Activated CD4-positive, alpha-beta memory T cell treated with anti-CD3 and anti-CD28 coated beads for 36 hours (primary cell): Measurements from ENCODE around the gene BLVRB. TPM values are rescaled to one million over a fixed set of nuclear protein-coding genes. Genes with fewer than 3 reads are reported as not detected.
A peak's percentile ranks its signal among the peaks of the same experiment; 100 is the strongest.
"Not testable (repeated sequence)": the region's sequence is repeated elsewhere in the genome, so short reads cannot be mapped to it uniquely, and the experiment has no call there.

Experiments used
- CTCF ChIA-PET: fragments of 350-600 bp; sonication (Branson Sonifier 250); formaldehyde crosslinking; loops from one replicate; lab custom pipeline; 2021; ENCODE audit warnings: antibody characterized with exemption, inconsistent platforms; lab: Charles Lee
- POLR2A ChIA-PET: fragments of 350-600 bp; sonication (Branson Sonifier 250); formaldehyde crosslinking; loops from one replicate; lab custom pipeline; 2021; ENCODE audit warnings: antibody characterized with exemption; lab: Charles Lee
- DNase-seq: peaks from one replicate; pipeline ENCODE4 v3.0.0-alpha.2; 2020
- H3K27ac Mint-ChIP-seq: one replicate; pipeline ENCODE4 v1.8.0; 2021; ENCODE audit warnings: mixed read lengths
- H3K27me3 Mint-ChIP-seq: one replicate; pipeline ENCODE4 v1.8.0; 2021; ENCODE audit warnings: mixed read lengths
- H3K36me3 Mint-ChIP-seq: one replicate; pipeline ENCODE4 v1.8.0; 2021; ENCODE audit warnings: mixed read lengths
- H3K4me1 Mint-ChIP-seq: one replicate; pipeline ENCODE4 v1.8.0; 2021; ENCODE audit warnings: low read depth, mixed read lengths
- H3K4me3 Mint-ChIP-seq: one replicate; pipeline ENCODE4 v1.8.0; 2021; ENCODE audit warnings: mild to moderate bottlenecking, mixed read lengths
- H3K9me3 Mint-ChIP-seq: one replicate; pipeline ENCODE4 v1.8.0; 2021; ENCODE audit warnings: mixed read lengths
- intact Hi-C: fragments of 100-400 bp; cut with micrococcal nuclease; formaldehyde crosslinking; loops from one replicate; pipeline ENCODE4 v1.15.1; 2023
- total RNA-seq, 2 experiments: library from RNA; stranded (reverse); gene quantifications; one replicate each; pipeline ENCODE4 v1.2.3, GENCODE V29; 2021

The BLVRB gene
- total RNA-seq, 2 experiments from 2014 or later = 34.6 to 37.6 TPM

GRCh38 chr19:40432760-40433159, 32.8 kb downstream of the BLVRB start:
- H3K27me3 Mint-ChIP-seq, H3K9me3 Mint-ChIP-seq, H3K4me1 Mint-ChIP-seq, intact Hi-C loops, H3K36me3 Mint-ChIP-seq, DNase-seq: not testable (repeated sequence)
- ChIA-PET POLR2A (interaction anchor here (1.5 kb wide), 1 partner anchor 11 kb away, joined by 9 read pairs; the partner anchor contains the start of gene SERTAD3), CTCF (interaction anchor here (1.0 to 3.0 kb wide), 2 partner anchors 8 to 12 kb away, joined by 3 to 17 read pairs; no protein-coding TSS in a partner anchor)
- Mint-ChIP-seq H3K4me3 (peak overlapping the region; percentile 80), H3K27ac (peak overlapping the region; percentile 88)

DNA sequence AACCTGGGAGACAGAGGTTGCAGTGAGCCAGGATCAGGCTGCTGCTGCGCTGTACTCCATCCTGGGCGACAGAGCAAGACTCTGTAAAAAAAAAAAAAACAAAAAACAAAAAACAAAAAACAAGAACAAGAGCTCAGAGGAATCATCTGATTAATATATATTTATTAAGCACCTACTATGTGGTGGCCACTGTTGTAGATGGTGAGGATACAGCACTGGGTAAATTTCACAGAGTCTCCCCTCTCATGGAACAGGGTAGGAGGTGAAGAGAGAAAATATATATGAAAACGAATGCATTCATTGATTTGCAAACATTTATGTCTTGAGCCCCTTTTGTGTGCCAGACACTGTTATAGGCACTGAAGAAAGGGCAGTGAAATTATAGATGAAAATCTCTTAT, 33.8 kb downstream of the BLVRB start:
- H3K27ac Mint-ChIP-seq = no peak overlapping the region
- no peaks in the 10 kb centered on the region for H3K36me3 Mint-ChIP-seq
- no peaks in the 10 kb centered on the region for H3K9me3 Mint-ChIP-seq
- ChIA-PET CTCF (interaction anchor here (0.5 to 3.0 kb wide), 3 partner anchors 9 to 152 kb away, joined by 3 to 17 read pairs (median 3); no protein-coding TSS in a partner anchor), POLR2A (no interaction called here)
- intact Hi-C loops = no loop called here
- peaks cover 6% of the 10 kb centered on the region for H3K4me1 Mint-ChIP-seq
- no peak overlapping the region for H3K4me3 Mint-ChIP-seq
- H3K27me3 Mint-ChIP-seq = no peaks in the 10 kb centered on the region
- DNase-seq = no peak

DNA sequence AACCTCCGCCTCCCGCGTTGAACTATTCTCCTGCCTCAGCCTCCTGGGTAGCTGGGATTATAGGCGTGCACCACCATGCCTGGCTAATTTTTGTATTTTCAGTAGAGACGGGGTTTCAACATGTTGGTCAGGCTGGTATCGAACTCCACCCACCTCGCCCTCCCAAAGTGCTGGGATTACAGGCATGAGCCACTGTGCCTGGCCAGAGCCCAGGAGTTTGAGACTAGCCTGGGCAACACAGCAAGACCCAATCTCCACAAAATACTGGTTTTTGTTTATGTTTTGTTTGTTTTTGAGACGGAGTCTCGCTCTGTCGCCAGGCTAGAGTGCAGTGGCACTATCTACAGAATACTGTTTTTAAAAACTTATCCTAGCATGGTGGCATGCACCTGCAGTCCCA, 35.3 kb downstream of the BLVRB start:
- POLR2A ChIA-PET = interaction anchor here (1.0 kb wide), 1 partner anchor 10 kb away, joined by 3 read pairs; no protein-coding TSS in a partner anchor

DNA sequence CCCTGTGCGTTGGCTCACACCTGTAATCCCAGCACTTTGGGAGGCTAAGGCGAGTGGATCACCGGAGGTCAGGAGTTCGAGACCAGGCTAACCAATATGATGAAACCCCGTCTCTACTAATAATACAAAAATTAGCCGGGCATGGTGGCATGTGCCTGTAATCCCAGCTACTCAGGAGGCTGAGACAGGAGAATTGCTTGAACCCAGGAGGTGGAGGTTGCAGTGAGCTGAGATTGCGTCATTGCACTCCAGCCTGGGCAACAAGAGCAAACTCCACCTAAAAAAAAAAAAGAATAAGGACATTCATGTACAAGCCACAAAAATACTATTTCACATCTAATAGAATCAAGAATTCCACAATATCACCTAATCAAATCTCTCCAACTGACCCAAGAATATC, 37.3 kb downstream of the BLVRB start:
- H3K4me1 Mint-ChIP-seq, H3K27ac Mint-ChIP-seq, H3K9me3 Mint-ChIP-seq, CTCF ChIA-PET, H3K36me3 Mint-ChIP-seq, POLR2A ChIA-PET, DNase-seq, H3K4me3 Mint-ChIP-seq, H3K27me3 Mint-ChIP-seq: not testable (repeated sequence)
- intact Hi-C loops = loop anchor here (5.0 kb wide), 1 partner anchor 81 kb away; the partner anchor contains the start of genes C19orf47 and PLD3

More for the DNA sequence above, 35.3 kb downstream of the BLVRB start:
- H3K4me3 Mint-ChIP-seq, H3K27ac Mint-ChIP-seq, H3K36me3 Mint-ChIP-seq, H3K9me3 Mint-ChIP-seq, H3K4me1 Mint-ChIP-seq, H3K27me3 Mint-ChIP-seq, intact Hi-C loops, DNase-seq: not testable (repeated sequence)
- CTCF ChIA-PET = interaction anchor here (2.1 kb wide), 1 partner anchor 10 kb away, joined by 8 read pairs; no protein-coding TSS in a partner anchor

DNA sequence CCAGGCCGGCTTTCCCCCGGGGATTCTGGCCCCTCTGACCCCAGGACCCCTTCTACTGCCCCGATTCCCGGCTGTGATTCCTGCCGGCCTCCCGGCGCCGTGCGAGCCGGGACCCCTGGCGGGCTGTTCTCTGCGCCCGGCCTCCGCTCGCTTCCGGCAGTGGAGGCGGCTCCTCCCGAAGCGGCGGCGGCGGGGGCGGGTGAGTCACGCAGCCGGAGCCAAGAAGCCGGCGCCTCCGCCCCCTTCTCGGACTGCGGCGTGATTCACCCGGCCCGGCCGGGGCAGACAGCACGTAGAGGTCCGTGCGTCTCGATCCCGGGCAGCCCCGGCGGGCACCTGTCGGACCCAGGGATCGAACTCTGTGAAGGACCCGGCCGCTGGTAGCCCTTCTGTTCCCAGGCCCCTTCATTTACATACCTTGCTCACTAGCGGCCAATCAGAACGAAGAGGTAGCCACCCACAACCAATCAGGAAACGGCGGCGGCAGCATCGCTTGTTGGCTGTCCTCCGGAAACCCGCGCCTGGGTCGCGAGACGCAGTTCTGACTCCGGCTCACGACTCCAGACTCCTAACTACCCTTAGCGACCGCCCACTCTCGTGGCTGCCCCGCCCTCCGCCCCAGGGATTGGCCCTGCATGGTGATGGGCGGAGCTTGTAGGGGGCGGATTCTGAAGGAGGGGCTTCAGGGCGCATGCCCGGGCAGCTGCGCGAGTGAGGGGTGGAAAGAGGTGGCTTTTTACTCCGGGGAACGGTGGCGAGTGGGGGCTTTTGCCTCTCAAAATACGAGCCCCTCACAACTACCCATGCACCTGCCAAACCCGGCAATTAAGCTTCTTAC, 39.9 kb downstream of the BLVRB start, which contains the start of gene SERTAD1:
SERTAD1 (minus strand) TSS at position 543 of the 838 bp plus-strand sequence. CDS start 2,446 bp downstream, outside the sequence.
- intact Hi-C loops = loop anchor here (1.0 to 5.0 kb wide), 4 partner anchors 18 to 78 kb away; partner anchors contain the start of genes BLVRB, C19orf47 and PLD3
- H3K27me3 Mint-ChIP-seq = no peaks in the 10 kb centered on the region
- CTCF ChIA-PET = interaction anchor here (0.5 to 1.8 kb wide), 7 partner anchors 16 to 265 kb away, joined by 3 to 16 read pairs (median 3); partner anchors contain the start of gene BLVRB
- POLR2A ChIA-PET = interaction anchor here (0.6 to 2.3 kb wide), 5 partner anchors 9 to 77 kb away, joined by 3 to 25 read pairs (median 4); partner anchors contain the start of genes C19orf47, PLD3 and SERTAD3
- peaks cover 17% of the 10 kb centered on the region for H3K4me1 Mint-ChIP-seq
- H3K36me3 Mint-ChIP-seq = peaks cover 11% of the 10 kb centered on the region
- H3K9me3 Mint-ChIP-seq = no peaks in the 10 kb centered on the region
- peak within 1 kb of the TSS; percentile 81 for H3K4me3 Mint-ChIP-seq
- H3K27ac Mint-ChIP-seq = peak within 1 kb of the TSS; percentile 88
- DNase-seq = peak; percentile 100

GRCh38 chr19:40424637-40425449, 40.7 kb downstream of the BLVRB start:
- H3K9me3 Mint-ChIP-seq = no peaks in the 10 kb centered on the region
- ChIA-PET POLR2A (interaction anchor here (2.1 kb wide), 1 partner anchor 18 kb away, joined by 10 read pairs; the partner anchor contains the start of gene SERTAD3), CTCF (interaction anchor here (1.0 to 1.3 kb wide), 2 partner anchors 18 to 39 kb away, joined by 3 to 6 read pairs; no protein-coding TSS in a partner anchor)
- H3K27ac Mint-ChIP-seq = peak overlapping the region; percentile 88
- peak overlapping the region; percentile 81 for H3K4me3 Mint-ChIP-seq
- intact Hi-C loops = loop anchor here (1.0 to 5.0 kb wide), 2 partner anchors 21 to 78 kb away; partner anchors contain the start of genes C19orf47 and PLD3
- H3K4me1 Mint-ChIP-seq = peaks cover 19% of the 10 kb centered on the region
- DNase-seq = peak; percentile 38
- no peaks in the 10 kb centered on the region for H3K27me3 Mint-ChIP-seq
- peaks cover 11% of the 10 kb centered on the region for H3K36me3 Mint-ChIP-seq

- Mint-ChIP-seq H3K4me1 (peaks cover 19% of the 10 kb centered on the region), H3K36me3 (peaks cover 11% of the 10 kb centered on the region), H3K4me3 (peak overlapping the region; percentile 48), H3K27ac (peak overlapping the region; percentile 78), H3K27me3 (no peaks in the 10 kb centered on the region), H3K9me3 (no peaks in the 10 kb centered on the region)
- no peak for DNase-seq
- CTCF ChIA-PET = interaction anchor here (0.7 to 1.3 kb wide), 4 partner anchors 19 to 453 kb away, joined by 3 to 6 read pairs (median 4); partner anchors contain the start of genes PSMC4 and SERTAD3
- intact Hi-C loops = no loop called here
- POLR2A ChIA-PET = interaction anchor here (2.1 kb wide), 1 partner anchor 19 kb away, joined by 10 read pairs; the partner anchor contains the start of gene SERTAD3
Observed at GRCh38 chr19:40423938-40424337, 41.6 kb downstream of the BLVRB start.

- H3K27ac Mint-ChIP-seq = peak overlapping the region; percentile 93
- H3K36me3 Mint-ChIP-seq = peaks cover 11% of the 10 kb centered on the region
- ChIA-PET POLR2A (interaction anchor here (2.1 kb wide), 1 partner anchor 20 kb away, joined by 10 read pairs; the partner anchor contains the start of gene SERTAD3), CTCF (interaction anchor here (0.7 to 1.6 kb wide), 4 partner anchors 21 to 452 kb away, joined by 3 to 6 read pairs (median 3); partner anchors contain the start of genes BLVRB, PSMC4 and SERTAD3)
- no peaks in the 10 kb centered on the region for H3K9me3 Mint-ChIP-seq
- H3K4me1 Mint-ChIP-seq = peaks cover 19% of the 10 kb centered on the region
- no peak for DNase-seq
- peak overlapping the region; percentile 77 for H3K4me3 Mint-ChIP-seq
- intact Hi-C loops = no loop called here
- H3K27me3 Mint-ChIP-seq = no peaks in the 10 kb centered on the region
Observed at GRCh38 chr19:40422748-40423566, 42.6 kb downstream of the BLVRB start.

- no peak for DNase-seq
- H3K4me1 Mint-ChIP-seq = peaks cover 20% of the 10 kb centered on the region
- CTCF ChIA-PET = interaction anchor here (0.5 to 2.0 kb wide), 5 partner anchors 19 to 201 kb away, joined by 3 to 28 read pairs (median 4); partner anchors contain the start of gene BLVRB
- H3K9me3 Mint-ChIP-seq = no peaks in the 10 kb centered on the region
- peaks cover 11% of the 10 kb centered on the region for H3K36me3 Mint-ChIP-seq
- peak overlapping the region; percentile 93 for H3K27ac Mint-ChIP-seq
- intact Hi-C loops = loop anchor here (1.0 kb wide), 1 partner anchor 21 kb away; no protein-coding TSS in a partner anchor
- POLR2A ChIA-PET = no interaction called here
- H3K4me3 Mint-ChIP-seq = peak overlapping the region; percentile 77
- H3K27me3 Mint-ChIP-seq = no peaks in the 10 kb centered on the region
Observed at GRCh38 chr19:40421993-40422747, 43.4 kb downstream of the BLVRB start.
